RKO (cell line): Measurements from ENCODE around the gene SLC2A11.
"Not testable (repeated sequence)": the region's sequence is repeated elsewhere in the genome, so short reads cannot be mapped to it uniquely, and the experiment has no call there.

ENCODE experiments used
- DNase-seq: peaks from one replicate; pipeline ENCODE4 v3.0.0-alpha.2; 2016; ENCODE audit warnings: low spot score

Gene SLC2A11

DNA sequence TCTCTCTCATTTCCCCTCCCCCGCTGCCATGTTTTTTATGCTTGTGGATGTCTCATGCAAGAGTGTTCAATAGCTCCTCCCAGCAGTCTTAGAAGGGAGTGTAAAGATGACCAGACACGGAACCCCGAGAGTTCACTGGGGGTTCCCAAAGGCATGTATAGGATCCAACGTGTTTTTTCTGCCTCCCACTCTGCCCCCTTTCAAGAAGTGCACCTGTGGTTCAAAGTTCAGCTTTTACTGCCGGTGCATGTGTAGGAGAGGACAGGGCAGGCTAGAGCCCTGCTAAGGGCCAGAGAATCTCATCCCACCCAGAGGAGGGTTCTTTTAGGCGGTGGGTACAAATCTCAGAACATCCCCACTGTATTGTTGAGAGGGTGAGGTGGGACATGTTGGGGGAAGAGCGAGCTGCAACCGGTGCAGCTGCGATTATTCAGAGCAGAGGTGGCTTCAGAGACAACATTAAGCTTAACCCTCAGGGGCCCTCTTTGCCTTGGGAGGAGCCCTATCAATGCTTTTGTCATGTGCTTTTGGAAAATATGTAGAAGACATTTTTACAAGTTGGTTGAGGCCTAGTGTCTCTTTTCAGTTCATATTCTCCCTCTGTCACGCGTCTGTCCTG lies 51.0 kb downstream of the SLC2A11 start:
- no peak for DNase-seq

DNA sequence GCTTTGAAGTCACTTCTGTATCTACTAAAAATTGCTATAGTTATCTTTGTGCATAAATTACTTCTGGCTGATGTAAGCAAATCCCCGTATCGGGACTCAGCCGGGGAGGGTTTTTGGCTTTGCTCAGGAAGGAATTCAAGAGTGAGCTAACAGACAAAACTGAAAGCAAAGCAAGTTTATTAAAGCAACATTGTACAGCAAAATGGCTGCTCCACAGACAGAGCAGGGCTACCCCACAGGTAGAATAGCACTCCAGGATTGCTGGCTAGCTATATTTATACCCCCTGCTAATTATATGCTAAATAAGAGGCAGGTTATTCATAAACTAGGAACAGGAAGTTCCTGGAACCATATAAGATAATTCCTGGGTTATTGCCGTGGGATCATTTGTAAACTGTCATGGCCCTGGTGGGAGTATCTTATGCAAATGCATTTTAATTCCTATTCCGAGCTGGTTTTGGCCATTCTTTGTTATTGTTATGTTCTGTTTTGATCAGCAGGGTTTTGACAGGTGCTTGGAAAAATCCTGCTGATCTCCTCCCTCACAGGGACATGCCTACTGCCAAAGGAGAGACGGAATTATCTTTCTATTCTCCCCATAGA lies 51.7 kb downstream of the SLC2A11 start:
- DNase-seq = no peak

DNA sequence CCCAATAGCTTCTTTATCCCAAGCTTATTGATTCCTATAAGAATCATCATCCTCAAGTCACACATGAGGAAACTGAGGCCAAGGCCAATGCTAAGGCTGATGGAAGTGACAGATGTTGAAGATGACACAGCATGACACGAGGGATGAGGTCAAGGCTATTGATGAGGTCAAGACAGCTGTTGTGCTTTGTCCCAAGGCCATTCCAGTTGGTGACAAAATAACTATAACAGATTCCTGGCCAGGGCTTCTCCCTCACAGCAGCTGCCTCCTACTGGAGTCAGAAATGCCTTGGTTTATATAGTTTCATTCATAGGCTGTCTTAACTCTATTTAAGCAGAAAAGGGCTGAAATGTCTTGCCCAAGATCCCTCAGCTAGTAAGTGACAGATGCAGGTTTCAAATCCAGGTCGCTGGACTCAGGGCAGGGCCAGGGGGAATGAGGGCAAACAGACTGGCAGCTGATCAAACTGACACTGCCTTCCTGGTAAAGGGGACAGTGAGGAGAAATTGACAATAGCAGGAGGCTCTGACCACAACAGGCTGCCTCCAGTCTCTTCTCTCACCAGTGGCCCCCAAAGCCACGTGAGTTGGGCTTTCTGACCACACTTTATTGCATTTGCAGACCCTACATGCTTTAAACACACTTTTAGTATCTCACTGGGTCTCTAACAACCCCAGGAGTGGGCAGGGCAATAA lies 53.0 kb downstream of the SLC2A11 start:
- no peak for DNase-seq

DNA sequence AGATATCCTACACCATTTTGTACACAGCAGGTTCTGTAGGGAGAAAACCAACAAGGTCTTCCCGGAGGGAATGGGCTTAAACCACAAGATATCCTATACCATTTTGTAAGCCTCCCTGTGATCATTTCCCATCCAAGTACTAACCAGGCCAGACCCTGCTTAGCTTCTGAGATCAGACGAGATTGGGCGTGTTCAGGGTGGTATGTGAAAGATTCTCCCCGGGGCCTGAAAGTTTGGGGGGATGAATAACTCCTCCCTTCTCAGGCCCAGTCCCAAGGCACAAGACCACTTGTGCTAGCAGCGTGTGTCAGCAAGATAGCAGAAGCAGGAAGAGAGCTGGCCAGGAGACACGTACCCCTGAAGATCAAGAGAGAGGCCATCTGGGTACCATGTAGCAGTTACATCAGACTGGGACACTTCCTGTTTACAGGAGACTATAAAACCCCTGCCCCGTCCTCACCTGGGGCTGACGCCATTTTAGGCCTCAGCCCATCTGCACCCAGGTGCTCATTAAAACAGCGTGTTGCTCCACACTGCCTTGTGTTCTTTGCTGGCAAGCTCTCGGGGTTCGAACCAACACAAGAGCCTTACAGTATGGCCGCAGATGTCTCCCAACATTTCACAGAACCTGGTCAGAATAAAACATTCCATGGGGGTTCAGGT lies 53.8 kb downstream of the SLC2A11 start:
- no peak for DNase-seq

DNA sequence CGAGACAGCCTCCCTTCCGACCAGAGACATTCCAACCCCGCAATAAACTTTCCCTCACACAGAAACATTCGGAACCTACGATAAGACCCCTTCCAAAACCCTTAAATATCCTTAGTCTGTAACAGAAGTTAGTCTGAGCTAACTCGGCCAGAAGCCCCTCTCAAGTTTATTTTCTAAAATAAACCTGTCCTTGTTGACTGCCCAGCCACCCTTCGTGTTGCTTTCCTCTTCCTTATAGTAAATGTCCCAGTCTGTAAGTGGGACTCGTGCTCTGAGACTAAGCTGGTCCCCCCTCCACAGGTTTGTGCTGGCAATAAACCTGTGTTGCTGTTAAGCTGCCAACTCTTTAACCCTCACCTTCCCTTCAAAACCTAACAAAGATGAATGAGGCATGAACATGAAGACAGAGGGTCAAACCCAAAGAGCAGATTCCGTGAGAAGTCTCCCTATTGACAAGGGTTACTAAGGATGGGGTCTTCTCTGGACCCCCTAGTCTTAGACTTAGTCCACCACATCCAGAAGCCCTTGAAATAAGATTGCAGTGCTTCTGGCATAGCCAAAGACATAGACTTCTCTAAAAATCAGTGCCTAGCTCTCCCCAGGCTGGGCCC lies 54.7 kb downstream of the SLC2A11 start:
- no peak for DNase-seq

DNA sequence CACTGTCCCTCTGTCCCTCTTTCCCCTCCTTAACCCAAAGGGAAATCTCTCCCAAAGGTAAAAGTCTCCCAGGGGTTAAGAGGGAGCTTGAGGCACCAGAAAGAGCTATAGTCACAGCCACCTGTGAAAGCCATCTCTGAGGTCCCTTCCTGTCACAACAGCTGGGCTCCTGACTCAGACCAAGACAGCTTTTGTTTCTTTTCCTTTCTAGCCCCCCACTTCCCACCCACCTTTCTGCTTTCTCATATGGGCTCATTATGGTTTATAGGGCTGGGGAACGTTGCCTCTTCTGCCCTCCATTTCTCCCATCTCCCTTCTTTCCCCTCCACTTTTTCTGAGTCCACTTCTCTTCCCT lies 55.6 kb downstream of the SLC2A11 start:
- peak; percentile 37 for DNase-seq

DNA sequence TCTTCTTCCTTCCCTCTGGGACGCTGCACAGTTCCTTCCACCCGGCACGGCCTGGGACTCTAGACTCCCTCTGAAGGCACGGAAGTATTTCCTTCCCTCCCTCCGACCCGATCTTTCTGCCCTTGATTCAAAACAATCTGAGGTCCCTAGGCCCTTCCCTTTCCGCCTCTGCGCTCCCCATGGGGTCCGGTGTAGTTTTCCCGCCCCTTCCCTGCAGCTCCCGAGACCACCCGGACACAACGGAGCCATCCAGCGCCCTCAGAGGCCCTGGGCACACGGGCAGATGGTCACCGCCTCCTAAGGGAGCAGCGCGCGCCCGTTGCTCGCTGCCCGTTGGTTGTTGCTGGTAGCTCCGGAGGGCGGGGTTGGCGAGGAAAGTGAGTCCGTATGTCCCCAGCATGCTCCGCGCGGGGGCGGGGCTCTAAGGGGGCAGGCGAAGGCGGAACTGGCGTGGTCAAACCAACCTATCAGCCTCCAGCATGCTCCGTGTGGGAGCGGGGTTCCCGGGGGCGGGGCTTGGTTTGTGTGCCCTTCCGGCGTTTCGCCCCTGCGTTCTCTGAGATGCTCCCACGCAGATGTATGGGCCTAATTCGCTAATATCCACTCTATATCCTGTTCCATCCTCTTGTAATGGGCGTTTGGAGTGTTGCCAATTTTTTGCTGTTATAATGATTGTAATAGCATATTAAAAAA lies 56.1 kb downstream of the SLC2A11 start:
- DNase-seq = peak; percentile 99

DNA sequence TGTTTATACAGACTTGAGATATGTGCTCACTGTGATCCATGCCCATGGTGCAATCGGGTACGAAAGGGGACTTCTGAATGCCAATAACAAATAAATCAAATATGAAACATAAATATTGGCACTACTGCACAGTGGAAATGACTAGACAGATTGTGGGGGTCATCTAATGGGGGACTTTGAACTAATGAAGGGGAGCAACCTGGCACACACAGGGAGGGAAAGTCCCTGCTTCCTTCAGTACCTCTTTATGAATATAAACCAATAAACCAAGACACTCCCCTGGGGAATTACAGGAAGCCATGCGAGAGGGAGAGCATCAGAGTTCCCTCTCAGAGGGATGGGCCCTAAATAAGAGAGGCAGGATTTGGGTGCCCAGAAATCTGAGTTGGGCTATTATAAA lies 57.6 kb downstream of the SLC2A11 start:
- no peak for DNase-seq

DNA sequence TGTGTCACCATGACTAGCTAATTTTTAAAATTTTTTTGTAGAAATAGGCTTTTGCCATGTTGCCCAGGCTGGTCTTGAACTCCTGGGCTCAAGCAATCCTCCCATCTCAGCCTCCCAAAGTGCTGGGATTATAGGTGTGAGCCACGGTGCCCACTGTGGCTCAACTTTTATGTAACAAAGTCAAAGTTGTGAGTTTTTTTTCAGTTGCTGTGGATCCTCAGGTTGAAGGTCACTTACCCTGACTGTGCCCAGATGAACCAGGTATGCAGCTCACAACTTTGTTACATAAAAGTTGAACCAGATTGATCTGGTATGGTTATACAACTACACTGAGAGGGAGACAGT lies 62.6 kb downstream of the SLC2A11 start:
- not testable (repeated sequence) for DNase-seq

DNA sequence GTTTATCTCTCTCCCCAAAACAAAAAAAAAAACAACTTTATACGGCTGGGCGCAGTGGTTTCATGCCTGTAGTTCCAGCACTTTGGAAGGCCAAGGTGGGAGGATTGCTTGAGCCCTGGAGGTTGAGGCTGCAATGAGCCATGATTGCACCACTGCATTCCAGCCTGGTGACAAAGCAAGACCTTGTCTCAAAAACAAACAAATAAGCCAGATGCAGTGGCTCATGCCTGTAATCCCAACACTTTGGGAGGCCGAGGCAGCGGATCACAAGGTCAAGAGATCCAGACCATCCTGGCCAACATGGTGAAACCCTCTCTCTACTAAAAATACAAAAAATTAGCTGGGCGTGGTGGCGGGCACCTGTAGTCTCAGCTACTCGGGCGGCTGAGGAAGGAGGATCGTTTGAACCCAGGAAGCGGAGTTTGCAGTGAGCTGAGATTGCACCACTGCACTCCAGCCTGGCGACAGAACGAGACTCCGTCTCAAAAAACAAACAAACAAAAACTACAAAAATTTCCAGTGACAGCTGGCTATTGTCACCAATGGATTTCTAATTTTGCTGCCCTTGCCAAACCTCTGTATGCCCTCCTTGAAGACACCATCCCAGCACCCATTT lies 64.0 kb downstream of the SLC2A11 start:
- DNase-seq = not testable (repeated sequence)

DNA sequence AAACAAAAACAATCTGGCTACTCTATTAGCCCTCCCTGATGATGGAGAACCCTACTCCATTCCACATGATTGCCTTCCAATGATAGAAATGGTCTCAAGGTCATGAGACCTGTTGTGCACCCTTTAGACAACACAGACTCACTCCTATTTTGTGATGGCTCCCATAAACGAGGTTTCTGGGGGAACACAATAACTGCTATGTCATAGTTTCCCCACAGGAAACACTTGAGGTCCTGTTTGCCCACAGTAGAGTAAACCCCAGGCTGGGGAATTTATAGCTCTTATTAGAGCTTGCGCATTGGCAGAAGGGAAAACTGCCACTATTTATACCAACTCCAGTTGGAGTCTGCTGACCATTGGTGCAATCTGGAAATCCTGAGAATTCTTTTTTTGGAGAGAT lies 65.2 kb downstream of the SLC2A11 start:
- no peak for DNase-seq

DNA sequence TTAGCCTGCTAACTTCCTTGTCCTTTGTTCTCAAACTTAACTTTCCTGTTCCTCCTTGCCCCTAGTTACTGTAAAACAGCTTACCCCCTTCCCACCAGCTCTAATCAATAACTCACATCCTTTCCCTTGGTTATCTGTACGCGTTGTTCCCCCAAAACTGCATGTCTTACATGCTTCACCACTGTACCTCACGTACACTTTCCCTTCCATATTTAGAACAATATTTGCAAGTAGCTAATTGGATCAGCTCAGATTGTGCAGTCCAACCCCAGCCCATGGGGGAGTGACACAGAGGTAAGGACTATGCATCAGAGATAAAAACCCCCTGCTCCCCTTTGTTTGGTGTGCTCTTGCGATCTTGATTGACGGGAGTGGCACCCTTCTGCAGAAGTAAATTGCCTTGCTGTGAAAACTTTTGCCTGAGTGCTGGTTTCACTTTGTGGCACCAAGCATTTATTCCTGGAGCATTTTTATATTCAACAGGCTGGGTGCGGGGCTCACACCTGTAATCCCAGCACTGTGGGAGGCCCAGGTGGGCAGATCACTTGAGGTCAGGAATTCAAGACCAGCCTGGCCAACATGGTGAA lies 67.4 kb downstream of the SLC2A11 start:
- DNase-seq = no peak

DNA sequence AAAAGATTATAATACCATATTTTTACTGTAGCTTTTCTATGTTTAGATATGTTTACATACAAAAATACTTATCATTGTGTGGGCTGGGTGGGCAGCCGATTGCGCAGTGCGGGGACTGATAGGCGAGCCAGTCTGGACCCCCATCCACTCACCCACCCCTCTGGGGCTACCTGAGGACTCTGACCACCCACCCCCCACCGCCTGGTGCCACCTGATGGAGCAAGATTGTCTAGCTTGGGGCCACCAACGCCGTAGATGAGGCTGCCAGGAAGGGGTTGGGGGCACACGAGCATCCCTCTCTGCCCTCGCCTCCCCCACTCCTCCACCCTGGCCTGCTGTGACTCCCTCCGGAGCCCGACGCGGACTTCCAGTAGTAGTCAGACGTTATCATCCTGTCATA lies 68.9 kb downstream of the SLC2A11 start:
- DNase-seq = no peak
